ENCODE data around the gene TMEM82. TPM values are rescaled to one million over a fixed set of nuclear protein-coding genes. Genes with fewer than 3 reads are reported as not detected.

The TMEM82 gene
- total RNA-seq, 4 donors from 2014 or later: not detected

GRCh38 chr1:15703562-15703961 is 38.7 kb upstream of the TMEM82 start:
- TF ChIP-seq, protein P1, sequence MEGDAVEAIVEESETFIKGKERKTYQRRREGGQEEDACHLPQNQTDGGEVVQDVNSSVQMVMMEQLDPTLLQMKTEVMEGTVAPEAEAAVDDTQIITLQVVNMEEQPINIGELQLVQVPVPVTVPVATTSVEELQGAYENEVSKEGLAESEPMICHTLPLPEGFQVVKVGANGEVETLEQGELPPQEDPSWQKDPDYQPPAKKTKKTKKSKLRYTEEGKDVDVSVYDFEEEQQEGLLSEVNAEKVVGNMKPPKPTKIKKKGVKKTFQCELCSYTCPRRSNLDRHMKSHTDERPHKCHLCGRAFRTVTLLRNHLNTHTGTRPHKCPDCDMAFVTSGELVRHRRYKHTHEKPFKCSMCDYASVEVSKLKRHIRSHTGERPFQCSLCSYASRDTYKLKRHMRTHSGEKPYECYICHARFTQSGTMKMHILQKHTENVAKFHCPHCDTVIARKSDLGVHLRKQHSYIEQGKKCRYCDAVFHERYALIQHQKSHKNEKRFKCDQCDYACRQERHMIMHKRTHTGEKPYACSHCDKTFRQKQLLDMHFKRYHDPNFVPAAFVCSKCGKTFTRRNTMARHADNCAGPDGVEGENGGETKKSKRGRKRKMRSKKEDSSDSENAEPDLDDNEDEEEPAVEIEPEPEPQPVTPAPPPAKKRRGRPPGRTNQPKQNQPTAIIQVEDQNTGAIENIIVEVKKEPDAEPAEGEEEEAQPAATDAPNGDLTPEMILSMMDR (IDR thresholded peaks at IDR 0.05; ENCODE audit: low read depth): no peak

- TF ChIP-seq, protein P1 (IDR thresholded peaks at IDR 0.05; ENCODE audit: low read depth): no peak
Observed at GRCh38 chr1:15704526-15705183, 37.6 kb upstream of the TMEM82 start.

DNA sequence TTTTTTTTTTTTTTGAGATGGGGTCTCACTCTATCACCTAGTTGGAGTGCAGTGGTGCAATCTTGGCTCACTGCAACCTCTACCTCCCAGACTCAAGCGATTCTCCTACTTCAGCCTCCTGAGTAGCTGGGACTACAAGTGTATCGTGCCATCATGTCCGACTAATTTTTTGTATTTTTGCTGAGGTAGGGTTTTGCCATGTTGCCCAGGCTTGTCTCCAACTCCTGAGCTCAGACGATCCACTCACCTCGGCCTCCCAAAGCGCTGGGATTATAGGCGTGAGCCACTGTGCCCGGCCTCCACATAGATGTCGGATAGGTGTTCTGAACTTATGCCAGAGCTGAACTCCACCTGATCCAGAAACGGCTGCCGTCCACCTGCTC is 37.1 kb upstream of the TMEM82 start:
- TF ChIP-seq, protein P1 (IDR thresholded peaks at IDR 0.05; ENCODE audit: low read depth): no peak

- TF ChIP-seq, protein P1 (IDR thresholded peaks at IDR 0.05; ENCODE audit: low read depth): no peak
Observed at GRCh38 chr1:15706751-15707150, 35.5 kb upstream of the TMEM82 start.

DNA sequence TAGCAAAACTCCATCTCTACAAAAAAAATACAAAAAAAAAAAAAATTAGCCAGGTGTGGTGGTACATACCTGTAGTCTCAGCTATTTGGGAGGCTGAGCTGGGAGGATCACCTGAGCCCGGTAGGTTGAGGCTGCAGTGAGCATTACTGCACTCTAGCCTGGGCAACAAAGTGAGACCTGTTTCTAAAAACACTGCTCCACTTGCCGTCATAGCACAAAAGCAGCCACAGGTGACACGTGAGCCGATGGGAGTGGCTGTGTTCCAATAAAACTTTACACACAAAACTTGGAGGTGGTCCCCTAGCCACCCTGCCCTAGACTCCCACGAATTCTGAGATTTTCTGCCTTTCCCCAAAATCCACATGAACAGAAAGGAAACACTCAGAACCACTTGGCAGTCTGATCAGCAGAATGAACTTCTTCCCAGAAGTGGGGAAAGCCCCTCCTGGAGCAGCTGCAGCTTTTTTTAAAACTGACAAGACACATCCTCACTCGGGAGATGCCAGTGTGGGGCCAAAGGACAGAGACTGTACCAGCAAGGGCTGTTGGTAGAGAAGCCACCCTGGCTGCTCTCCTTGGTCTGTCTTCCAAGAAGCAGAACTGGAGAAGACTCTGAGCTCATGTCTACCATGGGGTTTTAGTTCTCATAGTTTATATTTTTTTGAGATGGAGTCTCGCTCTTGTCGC is 34.9 kb upstream of the TMEM82 start:
- TF ChIP-seq, protein P1 (IDR thresholded peaks at IDR 0.05; ENCODE audit: low read depth): no peak

- TF ChIP-seq, protein P1 (IDR thresholded peaks at IDR 0.05; ENCODE audit: low read depth): no peak
Observed at GRCh38 chr1:15708486-15709137, 33.7 kb upstream of the TMEM82 start.

DNA sequence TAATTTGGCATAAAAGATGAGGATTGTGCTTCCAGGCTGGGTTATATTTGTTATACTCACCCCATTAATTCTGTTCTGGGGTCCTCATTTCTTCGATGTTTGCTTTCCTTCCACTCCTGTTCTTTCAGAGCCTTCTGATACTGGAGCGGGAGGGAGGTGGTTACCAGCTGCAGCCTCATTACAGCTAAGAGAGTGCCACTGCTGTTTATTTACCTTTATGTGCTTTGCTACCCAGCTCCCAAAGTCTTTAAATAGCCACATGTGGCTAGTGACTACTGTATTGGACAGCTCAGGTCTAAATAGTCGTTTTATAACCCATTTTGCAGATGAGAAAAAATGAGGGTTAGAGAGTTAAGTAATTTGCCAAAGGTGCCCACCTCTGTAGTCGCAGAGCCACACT is 33.1 kb upstream of the TMEM82 start:
- TF ChIP-seq, protein P1 (IDR thresholded peaks at IDR 0.05; ENCODE audit: low read depth): no peak

All from subcutaneous adipose tissue (tissue), 4 donors.